ENCODE measurements around the gene OLA1. TPM values are rescaled to one million over a fixed set of nuclear protein-coding genes. Genes with fewer than 3 reads are reported as not detected.

Gene OLA1
- polyA plus RNA-seq, 1 of the 3 experiments (the other 2 are of a cell fraction) = 46.9 TPM

DNA sequence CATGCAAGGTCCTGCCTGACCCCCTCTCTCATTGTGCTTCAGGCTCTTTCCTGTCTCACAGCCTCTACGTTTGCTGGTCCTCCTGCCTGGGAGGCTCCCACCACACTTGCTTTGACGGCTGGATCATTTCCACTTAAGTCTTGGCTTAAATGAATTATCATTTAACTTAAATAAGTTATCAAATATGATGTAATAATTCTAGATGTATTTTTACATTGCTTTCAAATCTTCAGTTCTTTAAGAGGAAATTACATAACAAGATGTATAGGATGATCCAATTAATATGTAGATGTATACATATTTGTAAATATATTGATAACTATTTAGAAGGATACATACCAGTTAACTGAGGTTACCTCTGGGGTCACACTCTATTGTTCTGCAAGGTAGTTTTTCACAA is 180.5 kb downstream of the OLA1 start:
- DNase-seq = no peak
- Histone ChIP-seq H3K9me2 (no peaks in the 10 kb centered on the region), H2AFZ (ENCODE audit: low read depth) (no peak overlapping the region), H3K36me3 (replicated peaks in 1 of 2; ENCODE audit: control insufficient read depth in 1 of 2, insufficient read depth in 2 of 2, low read length in 1 of 2) (no peaks in the 10 kb centered on the region), H3K79me2 (ENCODE audit: insufficient read depth) (no peaks in the 10 kb centered on the region), H3F3A (replicated peaks; ENCODE audit: insufficient read depth) (no peaks in the 10 kb centered on the region), H3K4me2 (no peak overlapping the region), H3K4me1 (ENCODE audit: control insufficient read depth in 1 of 2, insufficient read depth in 2 of 2, low read depth in 1 of 2, low read length in 1 of 2) (no peaks in the 10 kb centered on the region), H4K20me1 (ENCODE audit: insufficient read depth) (no peaks in the 10 kb centered on the region), H3K27me3 (ENCODE audit: insufficient read depth) (no peaks in the 10 kb centered on the region), H3K27ac (ENCODE audit: low read depth in 2 of 2, low read length in 1 of 2) (no peak overlapping the region), H3K9ac (no peak overlapping the region), H3K4me3 (ENCODE audit: low read depth in 2 of 2, low read length in 1 of 2) (no peak overlapping the region), H3K9me3 (no peaks in the 10 kb centered on the region)
- 73% methylated on average over 2 of the region's 2 CpGs for WGBS (ENCODE audit: low lambda C conversion rate)
- TF ChIP-seq, protein P1, sequence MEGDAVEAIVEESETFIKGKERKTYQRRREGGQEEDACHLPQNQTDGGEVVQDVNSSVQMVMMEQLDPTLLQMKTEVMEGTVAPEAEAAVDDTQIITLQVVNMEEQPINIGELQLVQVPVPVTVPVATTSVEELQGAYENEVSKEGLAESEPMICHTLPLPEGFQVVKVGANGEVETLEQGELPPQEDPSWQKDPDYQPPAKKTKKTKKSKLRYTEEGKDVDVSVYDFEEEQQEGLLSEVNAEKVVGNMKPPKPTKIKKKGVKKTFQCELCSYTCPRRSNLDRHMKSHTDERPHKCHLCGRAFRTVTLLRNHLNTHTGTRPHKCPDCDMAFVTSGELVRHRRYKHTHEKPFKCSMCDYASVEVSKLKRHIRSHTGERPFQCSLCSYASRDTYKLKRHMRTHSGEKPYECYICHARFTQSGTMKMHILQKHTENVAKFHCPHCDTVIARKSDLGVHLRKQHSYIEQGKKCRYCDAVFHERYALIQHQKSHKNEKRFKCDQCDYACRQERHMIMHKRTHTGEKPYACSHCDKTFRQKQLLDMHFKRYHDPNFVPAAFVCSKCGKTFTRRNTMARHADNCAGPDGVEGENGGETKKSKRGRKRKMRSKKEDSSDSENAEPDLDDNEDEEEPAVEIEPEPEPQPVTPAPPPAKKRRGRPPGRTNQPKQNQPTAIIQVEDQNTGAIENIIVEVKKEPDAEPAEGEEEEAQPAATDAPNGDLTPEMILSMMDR (IDR thresholded peaks at IDR 0.05) = no peak
- TF ChIP-seq, protein P2, sequence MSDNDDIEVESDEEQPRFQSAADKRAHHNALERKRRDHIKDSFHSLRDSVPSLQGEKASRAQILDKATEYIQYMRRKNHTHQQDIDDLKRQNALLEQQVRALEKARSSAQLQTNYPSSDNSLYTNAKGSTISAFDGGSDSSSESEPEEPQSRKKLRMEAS (IDR thresholded peaks at IDR 0.05; ENCODE audit: low read depth) = no peak
- TF ChIP-seq FOXM1 (IDR thresholded peaks at IDR 0.05; ENCODE audit: low read depth) (no peak), ELF1 (IDR thresholded peaks at IDR 0.05) (no peak), ZBTB33 (IDR thresholded peaks at IDR 0.05; ENCODE audit: borderline replicate concordance, low read depth) (no peak), MXI1 (IDR thresholded peaks at IDR 0.05; ENCODE audit: low read depth, low read length) (no peak), FOXJ3 (CRISPR knock-in tag; IDR thresholded peaks at IDR 0.05) (no peak), NFIC (IDR thresholded peaks at IDR 0.05; ENCODE audit: borderline replicate concordance) (no peak), CHD2 (IDR thresholded peaks at IDR 0.05; ENCODE audit: low read length, partially characterized antibody) (no peak), REST (IDR thresholded peaks at IDR 0.05; ENCODE audit: low read depth, low read length) (no peak), RCOR1 (IDR thresholded peaks at IDR 0.05; ENCODE audit: low read length) (no peak), USF2 (IDR thresholded peaks at IDR 0.05; ENCODE audit: borderline replicate concordance, low read depth, low read length) (no peak)
- TF ChIP-seq, protein P3, sequence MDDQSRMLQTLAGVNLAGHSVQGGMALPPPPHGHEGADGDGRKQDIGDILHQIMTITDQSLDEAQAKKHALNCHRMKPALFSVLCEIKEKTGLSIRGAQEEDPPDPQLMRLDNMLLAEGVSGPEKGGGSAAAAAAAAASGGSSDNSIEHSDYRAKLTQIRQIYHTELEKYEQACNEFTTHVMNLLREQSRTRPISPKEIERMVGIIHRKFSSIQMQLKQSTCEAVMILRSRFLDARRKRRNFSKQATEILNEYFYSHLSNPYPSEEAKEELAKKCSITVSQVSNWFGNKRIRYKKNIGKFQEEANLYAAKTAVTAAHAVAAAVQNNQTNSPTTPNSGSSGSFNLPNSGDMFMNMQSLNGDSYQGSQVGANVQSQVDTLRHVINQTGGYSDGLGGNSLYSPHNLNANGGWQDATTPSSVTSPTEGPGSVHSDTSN (IDR thresholded peaks at IDR 0.05) = no peak
- ChIA-PET POLR2A (no interaction called here), CTCF (interaction anchor here (1.1 to 1.7 kb wide), 3 partner anchors 10 to 14 kb away, joined by 3 to 4 read pairs (median 3); no protein-coding TSS in a partner anchor)
